Esophagus muscularis mucosa (tissue), 4 donors: ENCODE measurements around the gene LAMA5.

Experiments
- EP300 ChIP-seq: sonication (generic); formaldehyde crosslinking; IDR thresholded peaks from one replicate; pipeline ENCODE4 v1.6.1; 2017; ENCODE audit warnings: antibody characterized with exemption
- POLR2A ChIP-seq: fragments of 450-650 bp; IDR thresholded peaks from one replicate; pipeline ENCODE4 v1.6.1; 2017; ENCODE audit warnings: antibody characterized with exemption, moderate library complexity, mild to moderate bottlenecking, low read depth
- TF ChIP-seq, protein P1 (sequence below), 3 experiments: fragments of 200-600 bp in 2 of 3; fragments of 450-650 bp in 1 of 3; sonication (generic) in 2 of 3; IDR thresholded peaks; one replicate each; pipeline ENCODE4 v1.5.1; 2017 to 2019; ENCODE audit warnings: antibody characterized with exemption in 3 of 3, mild to moderate bottlenecking in 2 of 3, moderate library complexity in 1 of 3

DNA sequence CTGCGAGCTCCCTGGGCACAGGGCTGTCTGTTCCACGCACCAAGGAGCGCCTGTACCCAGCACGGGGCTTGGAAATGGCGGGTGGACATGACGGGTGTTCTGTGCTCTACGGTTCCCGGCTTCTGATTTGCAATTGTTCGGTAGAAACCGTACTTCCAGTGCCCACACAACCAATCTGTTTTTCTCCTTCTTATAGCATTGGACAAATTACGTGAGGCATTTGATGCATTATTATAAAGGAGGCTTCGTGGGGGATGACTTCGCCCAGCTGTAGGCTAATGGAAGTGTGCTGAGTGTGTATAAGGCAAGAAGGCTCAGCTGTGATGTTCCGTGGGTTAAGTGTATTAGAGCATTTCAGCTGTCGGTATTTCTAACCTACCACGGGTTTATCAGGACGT, 10.0 kb upstream of the LAMA5 start:
- TF ChIP-seq POLR2A (no peak), EP300 (no peak)
- TF ChIP-seq, protein P1, sequence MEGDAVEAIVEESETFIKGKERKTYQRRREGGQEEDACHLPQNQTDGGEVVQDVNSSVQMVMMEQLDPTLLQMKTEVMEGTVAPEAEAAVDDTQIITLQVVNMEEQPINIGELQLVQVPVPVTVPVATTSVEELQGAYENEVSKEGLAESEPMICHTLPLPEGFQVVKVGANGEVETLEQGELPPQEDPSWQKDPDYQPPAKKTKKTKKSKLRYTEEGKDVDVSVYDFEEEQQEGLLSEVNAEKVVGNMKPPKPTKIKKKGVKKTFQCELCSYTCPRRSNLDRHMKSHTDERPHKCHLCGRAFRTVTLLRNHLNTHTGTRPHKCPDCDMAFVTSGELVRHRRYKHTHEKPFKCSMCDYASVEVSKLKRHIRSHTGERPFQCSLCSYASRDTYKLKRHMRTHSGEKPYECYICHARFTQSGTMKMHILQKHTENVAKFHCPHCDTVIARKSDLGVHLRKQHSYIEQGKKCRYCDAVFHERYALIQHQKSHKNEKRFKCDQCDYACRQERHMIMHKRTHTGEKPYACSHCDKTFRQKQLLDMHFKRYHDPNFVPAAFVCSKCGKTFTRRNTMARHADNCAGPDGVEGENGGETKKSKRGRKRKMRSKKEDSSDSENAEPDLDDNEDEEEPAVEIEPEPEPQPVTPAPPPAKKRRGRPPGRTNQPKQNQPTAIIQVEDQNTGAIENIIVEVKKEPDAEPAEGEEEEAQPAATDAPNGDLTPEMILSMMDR (IDR thresholded peaks at IDR 0.05), result no peak
